GM12872 (cell line): ENCODE results near the gene RAP1GDS1.

ENCODE experiments used
- CTCF ChIP-seq: IDR thresholded peaks from 3 replicates; pipeline ENCODE4 v1.5.1; 2011; ENCODE audit warnings: low read depth, mild to moderate bottlenecking, low read length, moderate library complexity; ENCODE audit not compliant: insufficient read depth

The RAP1GDS1 gene

GRCh38 chr4:98481167-98481566, 220.0 kb downstream of the RAP1GDS1 start:
- no peak for TF ChIP-seq CTCF

DNA sequence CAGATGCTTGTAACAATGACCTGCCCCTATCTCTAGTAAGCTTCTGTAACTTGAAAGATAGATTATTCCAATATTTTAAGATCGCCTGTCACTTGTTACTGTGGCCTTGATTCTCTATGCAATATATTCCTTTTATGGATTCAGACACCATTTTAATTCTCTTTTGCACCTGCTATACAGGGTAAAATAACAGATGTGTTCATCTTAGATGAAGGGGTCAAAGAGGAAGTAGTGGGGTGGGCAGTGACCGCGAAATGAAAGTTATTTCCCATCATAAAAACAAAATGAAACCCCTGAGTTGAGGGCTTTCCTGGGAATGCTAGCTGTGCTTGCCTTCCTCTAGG, 221.3 kb downstream of the RAP1GDS1 start:
- TF ChIP-seq CTCF, result no peak

DNA sequence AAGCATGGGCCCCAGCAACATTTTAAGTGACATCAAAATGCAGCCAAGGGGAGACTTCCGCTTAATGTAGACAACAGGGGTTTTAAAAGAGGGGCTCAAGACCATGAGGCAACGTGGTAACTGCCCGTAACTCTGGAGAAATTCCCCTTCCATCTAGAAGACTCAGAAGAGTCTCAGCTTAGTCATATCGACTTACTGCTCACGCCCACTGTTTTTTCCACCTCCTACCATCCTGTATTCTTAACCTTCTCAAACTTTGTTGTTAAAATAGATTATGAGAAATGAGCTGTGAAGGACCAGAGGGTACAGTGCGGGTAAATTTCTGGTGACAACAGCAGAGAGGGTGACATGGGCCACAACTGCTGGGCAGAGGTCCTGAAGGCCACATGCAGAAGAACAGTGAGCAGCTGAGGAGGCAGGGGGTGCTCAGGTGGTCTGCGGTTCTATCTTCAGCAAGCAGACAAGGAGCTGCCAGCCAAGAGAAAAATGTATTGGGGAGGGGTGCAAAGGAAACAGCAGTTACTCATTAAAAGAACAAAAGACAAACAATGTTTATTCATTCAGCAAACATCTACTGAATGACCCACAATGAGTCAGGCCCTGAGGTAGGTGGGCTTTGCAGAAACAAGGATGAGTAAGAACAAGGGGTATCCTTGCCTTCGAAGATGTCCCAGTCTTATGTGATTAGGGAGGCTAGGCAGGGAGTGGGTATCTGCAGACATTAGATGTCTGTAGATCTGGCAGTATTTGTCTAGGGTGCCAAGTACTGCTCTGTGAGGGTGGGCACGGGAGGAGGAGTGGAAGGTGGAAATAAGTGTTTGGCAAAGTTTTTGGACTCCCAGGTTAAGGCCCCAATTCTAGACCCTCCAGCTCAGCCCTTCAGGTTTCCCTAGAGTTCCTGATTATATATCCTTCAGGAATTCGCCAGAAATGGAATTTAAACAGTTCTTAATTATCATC, 221.9 kb downstream of the RAP1GDS1 start:
- no peak for TF ChIP-seq CTCF

- TF ChIP-seq CTCF, result no peak
These were observed 222.8 kb downstream of the RAP1GDS1 start for GRCh38 chr4:98484031-98484430.

GRCh38 chr4:98485816-98486345, 224.7 kb downstream of the RAP1GDS1 start:
- no peak for TF ChIP-seq CTCF

DNA sequence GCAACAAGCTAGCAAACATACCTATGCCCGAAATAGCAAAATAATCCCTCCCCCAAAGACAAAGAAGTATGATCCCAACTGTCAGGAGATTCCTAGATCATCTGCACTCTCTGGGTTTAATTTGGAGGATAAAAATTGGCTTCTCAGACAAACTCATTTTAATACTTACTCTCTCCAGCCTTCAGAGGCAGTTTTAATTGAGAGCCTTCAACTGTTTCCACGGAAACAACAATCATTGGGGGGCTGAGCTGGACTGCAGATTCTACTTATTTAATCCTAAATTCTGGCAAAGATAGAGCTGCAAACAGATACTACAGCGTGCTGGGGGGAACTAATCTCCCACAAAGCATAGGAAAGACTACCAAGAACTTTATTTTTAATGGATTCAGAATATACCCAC, 229.1 kb downstream of the RAP1GDS1 start:
- TF ChIP-seq CTCF, result no peak

DNA sequence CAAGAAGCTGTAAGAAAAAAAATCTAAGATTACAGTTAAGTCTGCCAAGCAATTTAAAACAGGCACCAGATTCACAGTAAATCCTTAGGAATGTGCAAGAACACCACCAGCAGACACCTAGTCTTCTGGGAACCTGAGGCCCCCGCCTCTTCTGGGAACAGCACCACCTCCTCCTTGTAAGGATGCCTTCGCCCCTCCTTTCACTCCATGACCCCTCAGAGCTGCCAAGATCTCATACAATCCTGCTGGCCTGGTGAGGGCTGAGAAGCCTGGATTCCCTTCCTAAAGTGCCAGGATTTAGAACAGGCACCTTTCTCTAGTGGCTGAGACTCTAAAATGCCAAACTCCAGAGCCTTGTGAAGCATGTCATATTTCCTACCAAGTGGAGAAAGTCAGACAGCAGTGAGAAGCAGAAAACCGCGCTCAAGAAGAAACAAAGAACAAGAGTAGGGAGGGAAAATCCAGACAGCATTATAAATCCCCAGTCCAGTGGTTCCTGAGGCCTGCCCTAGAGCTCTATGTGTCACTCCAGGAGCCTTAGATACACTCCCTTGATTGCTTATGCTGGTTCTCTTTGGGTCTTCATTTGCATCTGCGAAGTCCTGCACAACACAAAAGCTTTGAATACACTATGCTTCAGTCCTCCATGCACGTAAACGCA, 230.8 kb downstream of the RAP1GDS1 start:
- no peak for TF ChIP-seq CTCF
